Sciatic nerve (tissue), 2 donors: ENCODE measurements around the gene DENND10. TPM values are rescaled to one million over a fixed set of nuclear protein-coding genes. Genes with fewer than 3 reads are reported as not detected.
"Not testable (repeated sequence)": the region's sequence is repeated elsewhere in the genome, so short reads cannot be mapped to it uniquely, and the experiment has no call there.

Source experiments
- ATAC-seq: fragments of 200-7000 bp; cut with Tn5 transposase; one replicate; pipeline ENCODE4 v1.9.1; 2020; ENCODE audit warnings: mild to moderate bottlenecking, moderate library complexity
- DNase-seq: peaks from one replicate; pipeline ENCODE4 v3.0.0-alpha.2; 2020; ENCODE audit warnings: low spot score
- intact Hi-C: fragments of 100-400 bp; cut with DNase I; formaldehyde crosslinking; loops from one replicate; pipeline ENCODE4 v1.14.2; 2022
- total RNA-seq: library from RNA; stranded (reverse); fragmentation: NEBNext Ultra II Directional; extraction: Animal tissue kit (Norgen Biotek cat#: 25700); gene quantifications from one replicate; pipeline ENCODE4 v1.2.1, GENCODE V29; 2021
- donor health status: DM: no; HTN: no; CAD: no.
- donor health status: DM: no; HTN: no; CAD: no.

The DENND10 gene
- total RNA-seq, 1 donor from 2014 or later = 32.1 TPM

DNA sequence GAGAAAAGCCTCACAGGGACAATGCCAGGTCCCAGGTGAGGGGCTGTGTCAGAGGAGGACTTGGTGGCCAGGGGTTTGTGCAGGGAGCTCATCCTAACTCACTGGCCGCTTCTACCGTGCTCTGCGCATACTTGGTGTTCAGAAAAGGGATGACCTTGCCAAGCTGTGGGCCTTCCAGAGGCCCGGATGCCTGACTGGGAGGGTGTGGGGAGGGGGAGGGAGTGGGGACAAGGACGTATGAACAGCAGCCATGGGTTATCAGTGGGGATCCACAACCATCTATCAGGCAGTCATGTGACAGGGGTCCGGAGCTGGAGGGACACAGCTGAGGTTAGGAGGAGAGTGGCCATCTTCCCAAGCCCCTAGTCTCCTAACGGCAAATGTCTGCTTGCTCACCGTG, 55.4 kb downstream of the DENND10 start:
- intact Hi-C loops = no loop called here
- peak; percentile 39 for DNase-seq
- no peak for ATAC-seq

DNA sequence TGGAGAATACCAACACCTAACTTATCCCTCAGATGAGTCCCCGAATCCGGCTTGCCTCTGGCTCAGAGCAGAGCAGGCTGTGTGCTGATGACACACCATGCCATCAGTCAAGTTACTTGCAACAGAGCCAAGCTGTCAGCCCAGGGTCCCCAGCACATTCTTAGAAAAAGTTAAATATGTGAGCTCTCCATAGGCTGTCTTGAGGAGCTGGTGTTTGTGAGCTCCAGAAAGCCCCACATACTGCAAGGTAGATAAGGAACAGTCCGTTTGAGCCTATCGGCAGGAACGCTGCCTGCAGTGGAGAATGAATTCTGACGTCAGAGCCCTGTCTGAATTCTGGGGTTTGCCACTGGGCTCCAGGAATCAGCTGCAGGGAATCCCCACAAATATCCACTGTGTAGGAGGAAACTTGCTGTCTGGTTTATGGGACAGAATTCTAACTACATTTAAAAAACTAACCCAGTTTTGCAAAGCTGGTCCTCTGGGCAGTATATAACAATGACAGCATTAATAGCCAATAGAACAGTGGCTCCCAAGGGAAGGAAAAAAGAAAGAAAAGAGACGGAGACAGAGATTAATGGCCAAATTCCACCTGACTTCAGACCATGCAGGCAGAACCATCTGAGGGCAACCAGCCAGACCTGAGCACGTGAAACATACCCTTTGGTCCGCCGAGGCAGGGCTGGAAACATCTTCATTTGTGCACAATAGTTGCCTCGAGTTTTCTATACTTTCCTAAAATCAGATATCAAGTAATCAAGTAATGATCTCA, 58.0 kb downstream of the DENND10 start:
- intact Hi-C loops = no loop called here
- ATAC-seq = no peak
- no peak for DNase-seq

GRCh38 chr10:119162452-119163092, 58.7 kb downstream of the DENND10 start:
- ATAC-seq = no peak
- DNase-seq = no peak
- intact Hi-C loops = no loop called here

DNA sequence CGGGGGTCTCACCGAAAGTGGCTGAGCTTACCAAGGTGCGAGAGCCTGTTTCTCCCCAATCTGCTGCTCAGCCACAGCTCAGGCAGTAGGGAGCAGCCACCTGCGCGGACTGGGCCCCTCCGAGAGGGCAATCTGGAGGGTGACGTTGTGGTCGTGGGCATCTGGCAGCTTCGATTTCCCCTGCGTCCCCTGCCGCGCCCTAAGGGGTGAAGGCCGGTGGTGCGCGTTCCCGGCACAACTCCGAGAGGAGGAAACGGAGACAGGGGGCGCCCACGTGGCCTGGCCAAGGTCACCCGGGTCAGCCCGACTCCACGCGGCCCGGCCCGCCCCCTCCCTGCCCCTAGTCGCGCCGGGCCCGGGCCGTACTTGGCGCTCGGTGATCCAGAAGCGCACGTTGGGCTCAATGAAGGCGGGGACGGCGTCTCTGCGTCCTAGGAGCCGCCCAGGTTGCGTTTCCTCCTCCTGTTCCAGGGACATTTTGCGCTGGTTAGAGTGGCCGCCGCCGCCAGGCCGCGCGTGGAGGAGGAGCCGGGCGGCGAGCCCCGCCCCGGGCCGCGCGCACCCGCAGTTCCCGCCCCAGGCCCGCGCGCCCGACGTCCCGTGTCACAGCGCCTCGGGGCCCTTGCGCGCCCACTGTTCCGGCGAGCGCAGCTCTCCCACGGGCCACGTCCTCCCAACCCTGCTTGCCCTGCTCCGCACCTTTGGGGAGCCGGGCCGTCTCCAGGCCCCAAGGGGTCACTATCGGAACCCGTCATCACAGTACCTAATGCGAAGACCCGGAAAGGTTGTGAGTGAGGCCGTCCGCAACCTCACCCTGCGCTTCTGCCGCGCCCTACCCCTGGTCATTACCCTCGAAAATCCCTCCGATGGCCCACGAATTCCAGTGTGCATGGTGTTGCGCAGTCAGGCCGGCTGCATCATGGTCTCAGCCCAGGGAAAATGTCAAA, 61.5 kb downstream of the DENND10 start, which contains the start of gene SFXN4:
Gene SFXN4 (minus strand): TSS at position 544 of the 947 bp plus-strand sequence. CDS start 67 bp downstream, at position 477.
- peak; percentile 85 for DNase-seq
- ATAC-seq = peak; percentile 95
- intact Hi-C loops = no loop called here

DNA sequence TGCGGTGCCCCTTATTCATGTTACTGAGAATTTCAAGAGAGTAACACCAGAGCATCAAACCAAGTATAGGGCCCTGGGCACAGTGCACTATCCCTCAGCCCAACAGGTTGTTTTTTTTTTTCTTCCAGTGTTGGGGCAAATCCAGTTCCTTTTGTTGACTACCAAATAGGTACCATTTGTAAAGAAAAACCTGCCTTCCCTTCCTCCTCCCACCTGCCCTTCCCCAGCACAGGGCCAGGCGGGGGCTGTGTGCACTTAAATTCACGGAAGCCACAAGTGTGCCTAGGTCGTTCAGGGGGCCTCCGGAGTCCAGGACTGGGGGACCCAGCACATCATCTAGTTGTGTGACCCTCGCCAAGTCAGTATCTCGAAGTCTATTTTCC, 62.2 kb downstream of the DENND10 start:
- ATAC-seq = peak; percentile 12
- intact Hi-C loops = no loop called here

GRCh38 chr10:119166564-119166963, 62.7 kb downstream of the DENND10 start:
- peak; percentile 56 for DNase-seq
- ATAC-seq = no peak
- intact Hi-C loops = no loop called here

More for the DNA sequence above, 62.2 kb downstream of the DENND10 start:
- no peak for DNase-seq

GRCh38 chr10:119167041-119167440, 63.1 kb downstream of the DENND10 start:
- no peak for ATAC-seq
- peak; percentile 21 for DNase-seq
- intact Hi-C loops = no loop called here

GRCh38 chr10:119174109-119174508, 70.2 kb downstream of the DENND10 start:
- intact Hi-C loops = no loop called here
- ATAC-seq (no peak), DNase-seq (no peak)

DNA sequence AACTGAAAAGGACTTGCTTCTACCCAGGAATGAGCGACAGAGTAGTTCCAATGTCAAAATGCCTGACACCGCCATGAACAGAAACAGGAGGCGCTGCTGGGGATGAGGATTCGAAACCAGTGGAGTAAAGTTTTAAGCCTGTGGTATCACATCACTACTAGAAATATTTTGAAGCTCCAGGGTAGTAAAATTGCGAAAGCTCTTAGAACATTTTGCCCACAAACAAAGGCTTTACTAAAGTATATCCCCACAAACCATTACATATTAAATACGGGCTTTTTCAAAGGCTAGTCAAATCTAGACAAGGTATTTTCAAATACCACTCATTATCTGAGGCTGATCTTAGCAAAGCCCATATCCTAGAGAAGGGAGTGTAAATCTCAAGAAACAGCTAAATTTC, 72.3 kb downstream of the DENND10 start:
- ATAC-seq (no peak), DNase-seq (no peak)
- intact Hi-C loops = no loop called here

DNA sequence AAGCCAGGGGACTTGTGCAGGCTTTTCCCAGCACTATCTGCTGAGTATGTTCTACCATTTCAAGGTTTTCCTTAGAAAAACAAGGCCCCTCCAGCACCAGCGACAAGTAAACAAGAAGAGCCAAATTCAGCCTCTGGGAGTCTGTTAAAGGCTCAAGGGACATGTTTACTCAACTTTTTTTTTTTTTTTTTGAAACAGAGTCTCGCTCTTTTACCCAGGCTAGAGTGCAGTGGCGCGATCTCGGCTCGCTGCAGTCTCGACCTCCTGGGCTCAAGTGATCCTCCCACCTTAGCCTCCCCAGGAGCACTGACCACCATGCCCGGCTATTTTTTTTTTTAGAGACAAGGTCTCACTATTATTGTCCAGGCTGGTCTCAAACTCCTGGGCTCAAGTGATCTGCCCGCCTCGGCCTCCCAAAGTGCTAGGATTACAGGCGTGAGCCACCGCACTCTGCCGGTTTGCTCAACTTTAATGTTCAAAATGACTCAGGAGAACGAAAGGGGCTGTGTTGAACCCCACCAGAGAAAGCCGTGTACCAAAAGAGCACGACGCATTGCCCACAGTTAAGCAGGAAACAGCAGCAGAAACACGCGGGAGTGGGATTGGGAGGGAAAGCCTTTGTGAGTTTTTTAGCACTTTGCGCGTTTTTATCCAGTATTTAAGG, 73.9 kb downstream of the DENND10 start:
- DNase-seq (no peak), ATAC-seq (peak; percentile 17)
- intact Hi-C loops = no loop called here

DNA sequence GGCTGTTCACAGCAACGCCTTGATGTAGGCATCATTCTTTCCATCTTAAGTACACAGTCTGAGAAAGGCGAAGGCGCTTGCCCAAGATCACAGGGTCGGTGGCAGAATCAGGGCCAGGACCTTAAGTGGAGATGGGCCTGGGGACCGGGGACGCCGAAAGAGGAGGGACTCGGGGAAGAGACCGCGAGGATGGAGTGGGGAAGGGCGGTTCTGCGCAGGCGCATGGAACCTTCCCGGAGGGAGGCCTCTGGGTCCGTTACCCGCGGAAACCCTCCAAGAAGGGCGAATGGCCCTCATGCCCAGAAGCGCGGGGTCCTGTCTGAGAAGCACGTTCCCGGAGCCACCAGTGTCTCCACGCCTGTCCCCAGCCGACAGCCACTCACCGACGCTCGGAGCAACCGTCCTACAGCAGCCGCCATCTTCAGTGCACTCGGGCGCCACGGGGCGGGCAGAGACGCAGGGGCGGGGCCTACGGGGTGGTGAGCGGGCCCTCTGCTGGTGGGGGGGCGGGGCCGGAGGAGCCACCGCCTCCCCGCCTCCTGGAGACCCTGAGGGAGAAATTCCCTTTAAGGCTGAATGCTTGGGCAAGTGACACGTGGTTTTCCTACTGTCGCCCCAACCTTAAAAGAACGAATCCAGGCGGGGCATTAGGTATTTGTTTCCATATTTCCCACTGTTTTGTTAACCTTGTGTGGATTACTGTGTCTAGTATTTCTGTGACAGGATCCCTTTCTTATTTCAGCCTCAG, 74.6 kb downstream of the DENND10 start, which contains the start of gene PRDX3:
Gene PRDX3 (minus strand): TSS at position 441 of the 748 bp plus-strand sequence. CDS start 22 bp downstream, at position 419.
- ATAC-seq (peak; percentile 99), DNase-seq (peak; percentile 95)
- intact Hi-C loops = no loop called here

DNA sequence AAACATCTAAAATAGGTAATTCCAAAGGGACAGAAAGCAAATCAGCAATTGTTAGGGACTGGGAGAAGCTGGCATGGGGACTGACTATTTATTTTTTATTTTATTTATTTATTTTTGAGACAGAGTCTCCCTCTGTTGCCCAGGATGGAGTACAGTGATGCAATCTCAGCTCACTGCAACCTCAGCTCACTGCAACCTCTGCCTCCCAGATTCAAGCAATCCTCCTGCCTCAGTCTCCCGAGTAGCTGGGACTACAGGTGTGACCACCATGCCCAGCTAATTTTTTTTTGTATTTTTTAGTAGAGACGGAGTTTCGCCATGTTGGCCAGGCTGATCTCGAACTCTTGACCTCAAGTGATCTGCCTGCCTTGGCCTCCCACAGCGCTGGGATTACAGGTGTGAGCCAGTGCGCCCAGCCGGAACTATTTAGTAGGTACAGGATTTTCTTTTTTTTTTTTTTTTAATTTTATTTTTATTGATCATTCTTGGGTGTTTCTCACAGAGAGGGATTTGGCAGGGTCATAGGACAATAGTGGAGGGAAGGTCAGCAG, 77.0 kb downstream of the DENND10 start:
- intact Hi-C loops, ATAC-seq: not testable (repeated sequence)

GRCh38 chr10:119183664-119184412, 79.9 kb downstream of the DENND10 start:
- ATAC-seq = no peak
- no peak for DNase-seq
- intact Hi-C loops = no loop called here

More for the DNA sequence above, 77.0 kb downstream of the DENND10 start:
- DNase-seq = not testable (repeated sequence)
